Loucy (cell line): ENCODE measurements around the gene AURKAIP1.
A peak's percentile ranks its signal among the peaks of the same experiment; 100 is the strongest.

Source experiments
- H2AFZ ChIP-seq: fragments of 200-600 bp; sonication (generic); 2 replicates; pipeline ENCODE4 v1.6.0; 2016; ENCODE audit warnings: antibody characterized with exemption, mild to moderate bottlenecking, low read length, moderate library complexity
- H3F3A ChIP-seq: fragments of 200-600 bp; 2 replicates; pipeline ENCODE4 v1.6.0; 2016; ENCODE audit warnings: antibody characterized with exemption, low read depth, mild to moderate bottlenecking
- H3K27me3 ChIP-seq: fragments of 200-600 bp; sonication (generic); 2 replicates; pipeline ENCODE4 v1.6.1; 2014; ENCODE audit warnings: low read length, mild to moderate bottlenecking; ENCODE audit not compliant: insufficient read depth, poor library complexity, severe bottlenecking
- H3K36me3 ChIP-seq: fragments of 200-600 bp; sonication (generic); 2 replicates; pipeline ENCODE4 v1.6.1; 2016; ENCODE audit warnings: low read length; ENCODE audit not compliant: insufficient read depth
- H3K4me1 ChIP-seq: fragments of 200-600 bp; sonication (generic); 2 replicates; pipeline ENCODE4 v1.5.1; 2014; ENCODE audit warnings: low read length, mild to moderate bottlenecking; ENCODE audit not compliant: insufficient read depth, poor library complexity, severe bottlenecking
- H3K4me2 ChIP-seq: fragments of 200-600 bp; sonication (generic); 2 replicates; pipeline ENCODE4 v1.6.0; 2014; ENCODE audit warnings: antibody characterized with exemption, low read length, low read depth, mild to moderate bottlenecking; ENCODE audit not compliant: poor library complexity, severe bottlenecking
- H3K4me3 ChIP-seq: fragments of 200-600 bp; sonication (generic); 2 replicates; pipeline ENCODE4 v1.5.1; 2014; ENCODE audit warnings: low read length, mild to moderate bottlenecking, mixed read lengths; ENCODE audit not compliant: poor library complexity, severe bottlenecking
- H3K79me2 ChIP-seq: fragments of 200-600 bp; sonication (generic); 2 replicates; pipeline ENCODE4 v1.6.1; 2014; ENCODE audit warnings: low read length; ENCODE audit not compliant: insufficient read depth
- H3K9ac ChIP-seq: fragments of 200-600 bp; sonication (generic); 2 replicates; pipeline ENCODE4 v1.6.0; 2014; ENCODE audit warnings: mild to moderate bottlenecking, low read depth, low read length, moderate library complexity; ENCODE audit not compliant: poor library complexity, severe bottlenecking
- H3K9me2 ChIP-seq: fragments of 200-600 bp; sonication (generic); replicated peaks from 2 replicates; pipeline ENCODE4 v1.6.1; 2016; ENCODE audit warnings: low read depth, low read length, mixed read lengths
- H3K9me3 ChIP-seq: fragments of 200-600 bp; sonication (generic); 2 replicates; pipeline ENCODE4 v1.6.1; 2014; ENCODE audit warnings: mild to moderate bottlenecking, antibody characterized with exemption, low read length, low read depth; ENCODE audit not compliant: insufficient read depth
- H4K20me1 ChIP-seq: fragments of 200-600 bp; sonication (generic); 2 replicates; pipeline ENCODE4 v1.6.0; 2014; ENCODE audit warnings: antibody characterized with exemption, low read length, mild to moderate bottlenecking; ENCODE audit not compliant: insufficient read depth, poor library complexity, severe bottlenecking
- CTCF ChIP-seq: fragments of 200-600 bp; sonication (generic); conservative IDR thresholded peaks from 2 replicates; pipeline ENCODE4 v1.5.1; 2014; ENCODE audit warnings: mild to moderate bottlenecking, antibody characterized with exemption, low read length
- EZH2phosphoT487 ChIP-seq: fragments of 200-600 bp; IDR thresholded peaks from 2 replicates; pipeline ENCODE4 v1.6.1; 2018; ENCODE audit warnings: antibody characterized with exemption, mild to moderate bottlenecking, moderate library complexity, borderline replicate concordance

AURKAIP1 gene

GRCh38 chr1:1327291-1327690 lies 47.7 kb downstream of the AURKAIP1 start:
- peaks cover 21% of the 10 kb centered on the region for H3K4me1 ChIP-seq
- no peaks in the 10 kb centered on the region for H3K9me3 ChIP-seq
- H2AFZ ChIP-seq, result no peak overlapping the region
- H4K20me1 ChIP-seq, result peaks cover 28% of the 10 kb centered on the region
- TF ChIP-seq EZH2phosphoT487, result no peak
- TF ChIP-seq CTCF, result no peak
- H3K9ac ChIP-seq, result no peak overlapping the region
- H3F3A ChIP-seq, result no peaks in the 10 kb centered on the region
- no peak overlapping the region for H3K4me3 ChIP-seq
- no peaks in the 10 kb centered on the region for H3K9me2 ChIP-seq
- H3K36me3 ChIP-seq, result no peaks in the 10 kb centered on the region
- H3K27me3 ChIP-seq, result no peaks in the 10 kb centered on the region
- peaks cover 38% of the 10 kb centered on the region for H3K79me2 ChIP-seq
- no peak overlapping the region for H3K4me2 ChIP-seq

GRCh38 chr1:1326075-1326605 lies 48.9 kb downstream of the AURKAIP1 start:
- Histone ChIP-seq H3K36me3 (no peaks in the 10 kb centered on the region), H3K9ac (peak overlapping the region; percentile 96), H3K4me3 (peak overlapping the region; percentile 100)

GRCh38 chr1:1325288-1326074 lies 49.5 kb downstream of the AURKAIP1 start:
- no peaks in the 10 kb centered on the region for H3K9me3 ChIP-seq
- TF ChIP-seq EZH2phosphoT487 (no peak), CTCF (no peak)
- peak overlapping the region; percentile 96 for H3K9ac ChIP-seq
- peaks cover 45% of the 10 kb centered on the region for H4K20me1 ChIP-seq
- H3F3A ChIP-seq, result no peaks in the 10 kb centered on the region
- no peaks in the 10 kb centered on the region for H3K9me2 ChIP-seq
- H3K4me3 ChIP-seq, result peak overlapping the region; percentile 100
- H3K4me2 ChIP-seq, result peak overlapping the region; percentile 95
- peaks cover 31% of the 10 kb centered on the region for H3K4me1 ChIP-seq
- H3K27me3 ChIP-seq, result no peaks in the 10 kb centered on the region
- H2AFZ ChIP-seq, result peak overlapping the region; percentile 95; the same call in 1 of the 2 replicates
- H3K36me3 ChIP-seq, result no peaks in the 10 kb centered on the region
- H3K79me2 ChIP-seq, result peaks cover 56% of the 10 kb centered on the region

More at GRCh38 chr1:1326075-1326605, 48.9 kb downstream of the AURKAIP1 start:
- Histone ChIP-seq H3K79me2 (peaks cover 49% of the 10 kb centered on the region), H3K9me2 (no peaks in the 10 kb centered on the region), H3K4me1 (peaks cover 31% of the 10 kb centered on the region), H4K20me1 (peaks cover 39% of the 10 kb centered on the region), H3F3A (no peaks in the 10 kb centered on the region), H3K27me3 (no peaks in the 10 kb centered on the region), H3K9me3 (no peaks in the 10 kb centered on the region), H2AFZ (no peak overlapping the region), H3K4me2 (peak overlapping the region; percentile 95)
- TF ChIP-seq CTCF, result no peak
- TF ChIP-seq EZH2phosphoT487, result no peak
